Activated CD4-positive, alpha-beta T cell treated with anti-CD3 and anti-CD28 coated beads for 36 hours (primary cell): ENCODE results near the gene PIK3R4. TPM values are rescaled to one million over a fixed set of nuclear protein-coding genes. Genes with fewer than 3 reads are reported as not detected.
A peak's percentile ranks its signal among the peaks of the same experiment; 100 is the strongest.

Source experiments
- ATAC-seq: fragments of 200-7000 bp; cut with Tn5 transposase; one replicate; pipeline ENCODE4 v1.10.0; 2021; ENCODE audit warnings: mild to moderate bottlenecking, moderate library complexity
- CTCF ChIA-PET: fragments of 350-600 bp; sonication (Branson Sonifier 250); formaldehyde crosslinking; loops from one replicate; lab custom pipeline; 2021; ENCODE audit warnings: antibody characterized with exemption; lab: Charles Lee
- POLR2A ChIA-PET: fragments of 350-600 bp; sonication (Branson Sonifier 250); formaldehyde crosslinking; loops from one replicate; lab custom pipeline; 2021; ENCODE audit warnings: antibody characterized with exemption, inconsistent platforms; lab: Charles Lee
- DNase-seq: peaks from one replicate; pipeline ENCODE4 v3.0.0-alpha.2; 2020
- H3K27ac Mint-ChIP-seq: one replicate; pipeline ENCODE4 v1.8.0; 2021; ENCODE audit warnings: mixed read lengths
- H3K27me3 Mint-ChIP-seq: one replicate; pipeline ENCODE4 v1.8.0; 2021; ENCODE audit warnings: mixed read lengths
- H3K36me3 Mint-ChIP-seq: one replicate; pipeline ENCODE4 v1.8.0; 2021; ENCODE audit warnings: low read depth, mixed read lengths
- H3K4me1 Mint-ChIP-seq: one replicate; pipeline ENCODE4 v1.8.0; 2021; ENCODE audit warnings: mixed read lengths
- H3K4me3 Mint-ChIP-seq: one replicate; pipeline ENCODE4 v1.8.0; 2021; ENCODE audit warnings: mild to moderate bottlenecking, moderate library complexity, mixed read lengths
- H3K9me3 Mint-ChIP-seq: one replicate; pipeline ENCODE4 v1.8.0; 2021; ENCODE audit warnings: low read depth, mixed read lengths
- intact Hi-C, 2 experiments: fragments of 100-400 bp; cut with DNase I in 1 of 2; cut with micrococcal nuclease in 1 of 2; formaldehyde crosslinking; loops; one replicate each; pipeline versions ENCODE4 v1.14.2 to v1.15.1; 2022 to 2024; cut with DNase I, micrococcal nuclease
- total RNA-seq, 2 experiments: library from RNA; stranded (reverse); gene quantifications; one replicate each; pipeline ENCODE4 v1.2.3, GENCODE V29; 2021

PIK3R4 gene
- total RNA-seq = 10 to 100 TPM; 27.3 to 32.3 TPM

DNA sequence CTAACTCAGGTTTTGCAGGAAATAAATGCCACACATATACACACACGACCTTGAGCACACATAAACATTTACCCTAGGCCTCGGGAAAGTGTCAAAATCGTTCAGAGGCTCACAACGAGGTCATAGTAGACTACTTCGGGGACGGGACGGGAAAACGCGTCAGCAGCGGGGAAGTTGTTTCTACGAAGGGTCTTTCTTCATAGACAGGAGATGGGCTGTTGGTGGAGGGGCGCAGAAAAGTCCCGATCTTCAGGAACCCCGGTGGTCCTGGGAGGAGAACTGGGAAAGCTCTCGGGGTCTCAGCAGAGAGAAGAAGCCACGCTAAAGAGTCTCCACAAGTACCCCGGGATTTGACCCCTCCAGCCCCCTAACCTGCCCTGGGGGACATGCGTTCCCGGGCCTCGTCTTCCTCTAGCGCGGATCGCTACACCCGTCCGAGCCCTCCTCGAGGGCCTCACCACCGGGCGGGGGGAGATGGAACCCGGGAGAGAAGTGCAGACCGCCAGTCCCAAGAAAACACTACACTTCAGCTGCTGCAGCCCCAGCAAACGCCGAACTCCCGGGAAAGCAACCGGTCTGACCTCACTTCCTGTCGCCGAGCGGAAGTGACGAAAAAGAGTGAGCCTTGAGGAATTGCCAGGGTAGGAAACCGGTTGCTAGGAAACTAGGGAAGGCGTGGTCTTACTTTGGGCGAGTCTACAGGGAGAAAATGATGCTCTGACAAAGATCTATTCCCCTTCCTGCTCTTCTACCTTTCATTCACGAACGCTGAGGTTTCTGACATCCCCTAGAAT lies at the start of gene PIK3R4:
Gene PIK3R4 (minus strand): TSS at position 584 of the 794 bp plus-strand sequence. CDS start 1,611 bp downstream, outside the sequence.
- ATAC-seq (peak; percentile 83), DNase-seq (peak; percentile 96)
- H3K4me1 Mint-ChIP-seq = peaks cover 42% of the 10 kb centered on the region
- no peaks in the 10 kb centered on the region for H3K9me3 Mint-ChIP-seq
- intact Hi-C loops = loop anchor here (1.0 to 10.0 kb wide), 12 partner anchors 20 to 1914 kb away; partner anchors contain the start of genes MRPL3 (in 2 of the 2), ASTE1 (in 1 of the 2), DNAJC13 (in 1 of the 2) and IFT122 (in 1 of the 2)
- CTCF ChIA-PET = interaction anchor here (0.7 to 1.5 kb wide), 4 partner anchors 12 to 147 kb away, joined by 4 to 8 read pairs (median 5); no protein-coding TSS in a partner anchor
- POLR2A ChIA-PET = no interaction called here
- H3K27me3 Mint-ChIP-seq = no peaks in the 10 kb centered on the region
- H3K36me3 Mint-ChIP-seq = peaks cover 21% of the 10 kb centered on the region
- H3K4me3 Mint-ChIP-seq = no peak within 1 kb of the TSS
- H3K27ac Mint-ChIP-seq = peak within 1 kb of the TSS; percentile 95

DNA sequence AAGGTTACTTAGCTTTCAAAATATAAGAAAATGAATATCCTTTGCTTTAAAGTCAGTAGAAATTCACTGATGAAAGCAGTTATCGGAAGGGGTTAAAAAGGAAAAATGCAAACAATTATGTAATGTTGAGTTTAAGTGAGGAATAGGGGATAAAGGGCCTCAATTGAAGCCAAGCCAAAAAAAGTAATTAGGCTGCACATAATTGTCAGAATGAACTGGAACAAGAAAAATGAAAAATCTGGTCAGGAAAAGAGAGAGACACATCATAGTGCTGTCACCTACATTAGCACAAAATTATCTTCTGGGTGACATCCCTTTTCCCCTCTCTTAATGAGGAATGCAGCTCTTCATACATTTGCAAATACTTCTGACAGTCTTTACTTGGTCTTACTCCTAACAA lies 48.8 kb upstream of the PIK3R4 start:
- Mint-ChIP-seq H3K27ac (no peak overlapping the region), H3K9me3 (no peaks in the 10 kb centered on the region), H3K36me3 (no peaks in the 10 kb centered on the region), H3K4me3 (no peak overlapping the region), H3K27me3 (peaks cover 17% of the 10 kb centered on the region), H3K4me1 (no peaks in the 10 kb centered on the region)
- DNase-seq (no peak), ATAC-seq (no peak)
- ChIA-PET POLR2A (no interaction called here), CTCF (interaction anchor here (0.9 kb wide), 1 partner anchor 16 kb away, joined by 4 read pairs; no protein-coding TSS in a partner anchor)
- intact Hi-C loops = no loop called here

DNA sequence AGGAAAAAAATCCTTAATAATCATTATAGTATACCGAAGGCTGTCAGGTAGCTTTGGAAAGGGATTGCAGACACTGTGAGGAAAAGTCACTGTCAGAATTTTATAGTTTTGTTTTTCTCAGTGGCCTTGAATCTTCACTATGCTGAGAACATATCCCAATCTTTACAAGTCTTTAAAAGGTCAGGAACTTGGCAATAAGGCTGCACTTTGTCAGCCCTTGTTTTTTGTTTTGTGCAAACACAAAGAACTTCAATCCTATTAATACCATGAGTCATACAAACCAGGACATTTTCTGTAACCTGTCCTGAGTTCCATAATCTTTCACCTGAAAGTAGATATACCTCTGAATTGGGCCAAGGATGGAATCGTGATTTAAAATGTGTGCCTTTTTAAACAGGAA lies 45.6 kb upstream of the PIK3R4 start:
- peaks cover 12% of the 10 kb centered on the region for H3K27me3 Mint-ChIP-seq
- CTCF ChIA-PET = interaction anchor here (1.2 kb wide), 1 partner anchor 20 kb away, joined by 4 read pairs; no protein-coding TSS in a partner anchor
- no peaks in the 10 kb centered on the region for H3K36me3 Mint-ChIP-seq
- ATAC-seq (no peak), DNase-seq (no peak)
- no peak overlapping the region for H3K27ac Mint-ChIP-seq
- H3K4me3 Mint-ChIP-seq = no peak overlapping the region
- H3K9me3 Mint-ChIP-seq = no peaks in the 10 kb centered on the region
- H3K4me1 Mint-ChIP-seq = no peaks in the 10 kb centered on the region
- intact Hi-C loops = no loop called here
- POLR2A ChIA-PET = no interaction called here

DNA sequence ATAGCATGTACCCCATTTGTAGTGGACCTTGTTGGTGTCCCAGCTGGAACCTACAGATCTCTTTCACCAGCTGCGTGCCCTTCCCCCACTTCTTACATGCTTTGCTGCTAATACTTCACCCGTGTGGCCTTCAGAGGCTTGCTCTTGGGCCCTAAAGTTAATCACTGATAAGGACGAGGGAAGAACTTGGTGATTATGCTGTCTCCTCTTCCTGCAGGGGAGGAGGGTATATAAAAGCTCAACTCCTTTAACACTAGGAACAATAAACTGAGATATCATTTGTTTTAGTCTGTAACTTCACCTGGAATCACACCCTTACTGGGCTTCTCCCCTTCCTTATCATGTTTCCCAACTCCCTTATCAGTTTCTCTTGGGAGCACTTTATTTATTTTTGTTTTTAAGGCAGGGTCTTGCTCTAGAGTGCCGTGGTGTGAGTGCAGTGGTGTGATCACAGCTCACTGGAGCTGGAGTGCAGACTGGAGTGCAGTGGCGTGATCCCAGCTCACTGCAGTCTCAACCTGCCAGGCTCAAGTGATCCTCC lies 43.2 kb upstream of the PIK3R4 start:
- ATAC-seq (no peak), DNase-seq (no peak)
- ChIA-PET POLR2A (no interaction called here), CTCF (no interaction called here)
- H3K4me3 Mint-ChIP-seq = no peak overlapping the region
- intact Hi-C loops = no loop called here
- no peak overlapping the region for H3K27ac Mint-ChIP-seq
- no peaks in the 10 kb centered on the region for H3K36me3 Mint-ChIP-seq
- no peaks in the 10 kb centered on the region for H3K4me1 Mint-ChIP-seq
- H3K9me3 Mint-ChIP-seq = no peaks in the 10 kb centered on the region
- peaks cover 12% of the 10 kb centered on the region for H3K27me3 Mint-ChIP-seq

- DNase-seq = no peak
- CTCF ChIA-PET = interaction anchor here (0.5 kb wide), 1 partner anchor 186 kb away, joined by 4 read pairs; no protein-coding TSS in a partner anchor
- Mint-ChIP-seq H3K9me3 (no peaks in the 10 kb centered on the region), H3K36me3 (no peaks in the 10 kb centered on the region), H3K27me3 (peaks cover 8% of the 10 kb centered on the region), H3K27ac (no peak overlapping the region), H3K4me3 (no peak overlapping the region), H3K4me1 (no peaks in the 10 kb centered on the region)
- no peak for ATAC-seq
- POLR2A ChIA-PET = no interaction called here
- intact Hi-C loops = no loop called here
Measured at GRCh38 chr3:130787422-130788068, 40.9 kb upstream of the PIK3R4 start.

GRCh38 chr3:130786306-130786705 lies 39.7 kb upstream of the PIK3R4 start:
- Mint-ChIP-seq H3K36me3 (no peaks in the 10 kb centered on the region), H3K27me3 (peaks cover 5% of the 10 kb centered on the region), H3K9me3 (no peaks in the 10 kb centered on the region), H3K27ac (no peak overlapping the region), H3K4me1 (no peaks in the 10 kb centered on the region), H3K4me3 (no peak overlapping the region)
- ATAC-seq (no peak), DNase-seq (no peak)
- ChIA-PET CTCF (interaction anchor here (0.9 to 1.1 kb wide), 2 partner anchors 21 to 27 kb away, joined by 3 read pairs; no protein-coding TSS in a partner anchor), POLR2A (no interaction called here)
- intact Hi-C loops = no loop called here

GRCh38 chr3:130783629-130784028 lies 37.0 kb upstream of the PIK3R4 start:
- Mint-ChIP-seq H3K36me3 (no peaks in the 10 kb centered on the region), H3K9me3 (no peaks in the 10 kb centered on the region), H3K4me3 (no peak overlapping the region), H3K27me3 (no peaks in the 10 kb centered on the region), H3K27ac (no peak overlapping the region), H3K4me1 (no peaks in the 10 kb centered on the region)
- ChIA-PET CTCF (interaction anchor here (1.0 kb wide), 1 partner anchor 18 kb away, joined by 3 read pairs; no protein-coding TSS in a partner anchor), POLR2A (no interaction called here)
- intact Hi-C loops = no loop called here
- ATAC-seq (no peak), DNase-seq (no peak)

GRCh38 chr3:130779486-130779885 lies 32.9 kb upstream of the PIK3R4 start:
- no peak overlapping the region for H3K4me3 Mint-ChIP-seq
- H3K9me3 Mint-ChIP-seq = no peaks in the 10 kb centered on the region
- no peak overlapping the region for H3K27ac Mint-ChIP-seq
- CTCF ChIA-PET = no interaction called here
- DNase-seq (no peak), ATAC-seq (no peak)
- POLR2A ChIA-PET = no interaction called here
- H3K36me3 Mint-ChIP-seq = no peaks in the 10 kb centered on the region
- intact Hi-C loops = no loop called here
- no peaks in the 10 kb centered on the region for H3K4me1 Mint-ChIP-seq
- H3K27me3 Mint-ChIP-seq = peaks cover 3% of the 10 kb centered on the region

GRCh38 chr3:130779031-130779430 lies 32.4 kb upstream of the PIK3R4 start:
- Mint-ChIP-seq H3K36me3 (no peaks in the 10 kb centered on the region), H3K4me1 (no peaks in the 10 kb centered on the region), H3K4me3 (no peak overlapping the region), H3K9me3 (no peaks in the 10 kb centered on the region), H3K27me3 (peaks cover 3% of the 10 kb centered on the region), H3K27ac (no peak overlapping the region)
- ATAC-seq (no peak), DNase-seq (no peak)
- ChIA-PET POLR2A (no interaction called here), CTCF (no interaction called here)
- intact Hi-C loops = no loop called here

- intact Hi-C loops = no loop called here
- ChIA-PET POLR2A (no interaction called here), CTCF (interaction anchor here (0.7 kb wide), 1 partner anchor 11 kb away, joined by 3 read pairs; no protein-coding TSS in a partner anchor)
- Mint-ChIP-seq H3K36me3 (no peaks in the 10 kb centered on the region), H3K27ac (no peak overlapping the region), H3K4me1 (no peaks in the 10 kb centered on the region), H3K4me3 (no peak overlapping the region), H3K9me3 (no peaks in the 10 kb centered on the region), H3K27me3 (peaks cover 5% of the 10 kb centered on the region)
- ATAC-seq = no peak
- no peak for DNase-seq
Measured at GRCh38 chr3:130773366-130773765, 26.7 kb upstream of the PIK3R4 start.

DNA sequence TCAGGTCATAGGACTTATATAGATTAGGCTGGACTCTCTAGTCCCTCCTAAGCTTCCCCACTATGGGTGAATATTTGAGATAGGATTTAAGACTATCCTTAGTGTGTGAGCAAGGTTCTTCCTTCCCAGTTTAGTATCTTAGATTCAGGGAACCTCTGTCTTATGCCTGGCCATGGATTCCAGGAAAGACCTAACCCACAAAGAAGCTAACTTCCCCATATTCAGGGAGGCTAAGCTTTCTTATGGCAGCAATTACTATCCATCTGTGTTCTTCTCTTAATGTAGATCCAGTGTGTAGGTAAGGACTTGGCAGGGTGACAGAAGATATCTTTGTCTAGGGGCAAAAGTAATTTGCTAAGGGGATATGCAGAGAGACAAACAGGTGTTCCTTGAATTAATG lies 25.5 kb upstream of the PIK3R4 start:
- H3K9me3 Mint-ChIP-seq = no peaks in the 10 kb centered on the region
- POLR2A ChIA-PET = no interaction called here
- ATAC-seq = no peak

More for the DNA sequence above, 25.5 kb upstream of the PIK3R4 start:
- H3K36me3 Mint-ChIP-seq = no peaks in the 10 kb centered on the region
- no peak for DNase-seq
- no peaks in the 10 kb centered on the region for H3K4me1 Mint-ChIP-seq
- peaks cover 4% of the 10 kb centered on the region for H3K27me3 Mint-ChIP-seq
- H3K27ac Mint-ChIP-seq = no peak overlapping the region
- intact Hi-C loops = no loop called here
- CTCF ChIA-PET = interaction anchor here (1.3 to 1.7 kb wide), 2 partner anchors 12 to 21 kb away, joined by 4 to 5 read pairs; no protein-coding TSS in a partner anchor
- H3K4me3 Mint-ChIP-seq = no peak overlapping the region
